Measurements from ENCODE around the gene PSIP1. TPM values are rescaled to one million over a fixed set of nuclear protein-coding genes. Genes with fewer than 3 reads are reported as not detected.

PSIP1 gene
- total RNA-seq, 4 donors from 2014 or later, result 36.6 to 102 (median 55.9) TPM

DNA sequence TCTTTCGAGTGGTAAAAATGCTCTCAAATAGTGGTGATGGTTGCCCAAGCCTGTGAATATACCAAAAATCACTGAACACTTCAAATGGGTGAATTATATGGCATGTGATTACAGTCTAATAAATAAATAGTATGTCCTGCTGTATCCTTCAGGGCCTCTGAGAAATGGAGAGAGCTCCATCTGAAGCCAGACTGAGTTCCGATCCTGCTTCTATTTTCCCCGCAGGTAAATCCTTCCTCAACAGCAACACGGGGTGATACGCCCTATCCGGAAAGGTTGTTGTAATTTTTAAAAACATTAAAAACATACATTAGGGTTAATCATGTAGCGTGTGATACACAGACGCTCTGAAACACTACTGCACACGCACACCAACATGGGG is 88.8 kb downstream of the PSIP1 start:
- no peaks in the 10 kb centered on the region for H3K9me3 ChIP-seq
- TF ChIP-seq POLR2AphosphoS5 (IDR thresholded peaks at IDR 0.05) (no peak), EP300 (IDR thresholded peaks at IDR 0.05) (no peak), POLR2A (IDR thresholded peaks at IDR 0.05) (no peak), CTCF (IDR thresholded peaks at IDR 0.05) (no peak)
- H3K4me1 ChIP-seq, result peaks cover 0 to 48% (median 0%) of the 10 kb centered on the region in 3 donors
- no peaks in the 10 kb centered on the region for H3K27me3 ChIP-seq
- WGBS, 2 donors (ENCODE audit: low coverage in 1 of 2), result 27 to 49% methylated on average over 3 to 9 of the region's 9 CpGs
- H3K4me3 ChIP-seq, result peak overlapping the region; percentile 64 to 96
- peak overlapping the region; percentile 88 to 93 (median 90) for H3K27ac ChIP-seq
- peaks cover 0 to 18% of the 10 kb centered on the region in 2 donors for H3K36me3 ChIP-seq
- no peak for ATAC-seq

DNA sequence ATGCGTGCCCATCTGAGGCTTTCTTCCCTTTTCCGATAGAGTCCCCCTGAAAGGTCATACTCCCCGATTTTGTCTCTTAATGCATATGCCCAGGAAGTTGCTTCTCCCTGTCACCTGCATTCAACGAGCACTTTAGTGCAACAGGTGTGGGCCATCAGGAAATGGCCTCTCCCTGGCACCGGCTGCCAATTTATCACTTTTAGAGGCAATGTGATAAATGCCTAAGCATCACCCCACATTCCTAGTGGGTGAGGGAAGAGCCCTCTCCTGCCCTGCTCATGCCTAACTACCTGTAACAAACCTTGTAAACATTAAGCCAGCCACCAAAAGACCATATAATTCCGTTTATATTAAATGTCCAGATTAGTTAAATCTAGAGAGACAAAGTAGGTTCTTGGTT is 89.2 kb downstream of the PSIP1 start:
- no peak for ATAC-seq
- Histone ChIP-seq H3K4me3 (no peak overlapping the region), H3K9me3 (no peaks in the 10 kb centered on the region), H3K4me1 (peaks cover 0 to 43% (median 0%) of the 10 kb centered on the region in 3 donors), H3K27ac (peak overlapping the region; percentile 88 to 93 (median 90)), H3K36me3 (peaks cover 0 to 18% of the 10 kb centered on the region in 2 donors), H3K27me3 (no peaks in the 10 kb centered on the region)
- WGBS, 2 donors (ENCODE audit: low coverage in 1 of 2), result 67 to 84% methylated on average over 5 to 6 of the region's 6 CpGs
- TF ChIP-seq POLR2AphosphoS5 (IDR thresholded peaks at IDR 0.05) (no peak), POLR2A (IDR thresholded peaks at IDR 0.05) (no peak), EP300 (IDR thresholded peaks at IDR 0.05) (no peak), CTCF (IDR thresholded peaks at IDR 0.05) (no peak)

GRCh38 chr9:15420796-15421195 is 90.0 kb downstream of the PSIP1 start:
- ATAC-seq, result no peak
- Histone ChIP-seq H3K27ac (no peak overlapping the region), H3K4me3 (no peak overlapping the region), H3K9me3 (no peaks in the 10 kb centered on the region), H3K4me1 (peaks cover 0 to 36% (median 0%) of the 10 kb centered on the region in 3 donors), H3K36me3 (peaks cover 0 to 11% of the 10 kb centered on the region in 2 donors), H3K27me3 (no peaks in the 10 kb centered on the region)
- TF ChIP-seq POLR2A (IDR thresholded peaks at IDR 0.05), result no peak
- TF ChIP-seq CTCF (IDR thresholded peaks at IDR 0.05), result no peak
- no peak for TF ChIP-seq EP300 (IDR thresholded peaks at IDR 0.05)
- no peak for TF ChIP-seq POLR2AphosphoS5 (IDR thresholded peaks at IDR 0.05)
- 53 to 80% methylated on average over 4 to 5 of the region's 5 CpGs for WGBS, 2 donors (ENCODE audit: low coverage in 1 of 2)

DNA sequence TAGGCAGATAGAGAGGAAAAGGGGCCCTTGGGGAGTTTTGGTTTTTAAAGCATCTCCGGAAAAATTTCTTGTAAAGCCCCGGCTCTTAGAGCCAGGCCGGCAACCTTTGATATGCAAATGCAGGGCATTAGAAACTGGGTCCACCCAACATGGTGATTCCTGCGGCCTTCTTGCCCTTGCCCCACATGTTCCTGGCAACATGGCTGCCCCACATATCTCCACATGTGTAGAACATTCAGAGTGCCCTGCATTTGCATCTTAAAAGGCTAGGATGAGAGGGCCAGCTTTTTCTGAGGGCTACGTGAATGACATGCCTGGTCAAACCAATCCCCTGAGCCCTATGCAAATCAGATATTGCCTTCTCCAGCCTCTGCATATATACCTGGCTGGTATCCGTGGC is 93.1 kb downstream of the PSIP1 start:
- Histone ChIP-seq H3K4me1 (peaks cover 0 to 9% (median 0%) of the 10 kb centered on the region in 3 donors), H3K27ac (no peak overlapping the region), H3K9me3 (no peaks in the 10 kb centered on the region), H3K4me3 (no peak overlapping the region), H3K27me3 (no peaks in the 10 kb centered on the region), H3K36me3 (no peaks in the 10 kb centered on the region)
- WGBS, 2 donors (ENCODE audit: low coverage in 1 of 2), result 83% methylated on average over 2 of the region's 6 CpGs; no CpG with 5 or more reads in 1 of the 2 donors
- ATAC-seq, result no peak
- TF ChIP-seq POLR2A (IDR thresholded peaks at IDR 0.05), result no peak
- TF ChIP-seq EP300 (IDR thresholded peaks at IDR 0.05), result no peak
- TF ChIP-seq CTCF (IDR thresholded peaks at IDR 0.05), result no peak

DNA sequence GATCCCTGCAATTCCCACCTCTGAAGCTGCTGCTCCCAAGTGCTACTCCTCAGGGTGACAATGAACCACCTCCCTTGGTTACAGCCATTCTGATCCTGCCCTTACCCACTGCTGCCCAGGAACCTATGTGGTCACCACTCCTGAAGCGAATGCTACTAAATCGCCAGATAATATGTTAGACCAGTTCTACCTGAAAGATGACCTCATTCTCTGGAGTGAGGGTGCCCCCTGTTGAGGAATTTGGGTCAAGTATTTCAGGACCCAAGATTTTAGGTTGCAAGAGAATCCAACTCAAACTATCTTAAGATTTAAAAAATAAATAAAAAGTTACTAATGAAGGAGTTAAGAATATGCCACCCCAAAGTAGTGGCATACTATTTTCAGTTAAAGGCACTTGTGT is 93.9 kb downstream of the PSIP1 start:
- 38% methylated on average over 2 of the region's 2 CpGs; no CpG with 5 or more reads in 1 of the 2 donors for WGBS, 2 donors (ENCODE audit: low coverage in 1 of 2)
- peaks cover 0 to 5% (median 0%) of the 10 kb centered on the region in 3 donors for H3K4me1 ChIP-seq
- H3K27ac ChIP-seq, result no peak overlapping the region
- peak; percentile 41 for ATAC-seq
- no peaks in the 10 kb centered on the region for H3K27me3 ChIP-seq
- no peaks in the 10 kb centered on the region for H3K36me3 ChIP-seq
- TF ChIP-seq CTCF (IDR thresholded peaks at IDR 0.05) (peak in 2 of 4 experiments; percentile 43 to 51), EP300 (IDR thresholded peaks at IDR 0.05) (no peak), POLR2A (IDR thresholded peaks at IDR 0.05) (no peak), POLR2AphosphoS5 (IDR thresholded peaks at IDR 0.05) (no peak)
- H3K4me3 ChIP-seq, result no peak overlapping the region
- H3K9me3 ChIP-seq, result no peaks in the 10 kb centered on the region

Measured in gastroesophageal sphincter (tissue), 4 donors.